Measurements from ENCODE around the gene FAM3D. TPM values are rescaled to one million over a fixed set of nuclear protein-coding genes. Genes with fewer than 3 reads are reported as not detected.
"Not testable (repeated sequence)": the region's sequence is repeated elsewhere in the genome, so short reads cannot be mapped to it uniquely, and the experiment has no call there.

FAM3D gene
- polyA plus RNA-seq, 4 donors = 14.4 to 190 (median 171) TPM

GRCh38 chr3:58704745-58705144 lies 38.2 kb upstream of the FAM3D start:
- Histone ChIP-seq H3K27me3 (ENCODE audit: control insufficient read depth in 3 of 3, insufficient read depth in 3 of 3, low read length in 3 of 3) (peaks cover 0 to 4% (median 0%) of the 10 kb centered on the region in 3 donors), H3K27ac (ENCODE audit: low read depth in 1 of 3, low read length in 2 of 3) (no peak overlapping the region), H3K4me3 (ENCODE audit: low read depth in 1 of 3, low read length in 3 of 3) (no peak overlapping the region), H3K4me1 (ENCODE audit: control insufficient read depth in 3 of 3, insufficient read depth in 2 of 3, low read depth in 1 of 3, low read length in 2 of 3) (peaks cover 0 to 4% (median 3%) of the 10 kb centered on the region in 3 donors), H3K36me3 (ENCODE audit: control insufficient read depth in 3 of 3, insufficient read depth in 2 of 3, low read depth in 1 of 3, low read length in 3 of 3) (no peaks in the 10 kb centered on the region), H3K9me3 (ENCODE audit: control insufficient read depth in 2 of 2, insufficient read depth in 1 of 2, low read depth in 1 of 2, low read length in 1 of 2) (no peaks in the 10 kb centered on the region)
- 19 to 44% (median 35%) methylated on average over 2 of the region's 2 CpGs for WGBS, 3 donors
- FAIRE-seq (no peak), DNase-seq (no peak)

- not testable (repeated sequence) for FAIRE-seq; H3K4me3 ChIP-seq (ENCODE audit: low read depth in 1 of 3, low read length in 3 of 3); H3K9me3 ChIP-seq (ENCODE audit: control insufficient read depth in 2 of 2, insufficient read depth in 1 of 2, low read depth in 1 of 2, low read length in 1 of 2); H3K4me1 ChIP-seq (ENCODE audit: control insufficient read depth in 3 of 3, insufficient read depth in 2 of 3, low read depth in 1 of 3, low read length in 2 of 3); DNase-seq; H3K36me3 ChIP-seq (ENCODE audit: control insufficient read depth in 3 of 3, insufficient read depth in 2 of 3, low read depth in 1 of 3, low read length in 3 of 3); H3K27ac ChIP-seq (ENCODE audit: low read depth in 1 of 3, low read length in 2 of 3); H3K27me3 ChIP-seq (ENCODE audit: control insufficient read depth in 3 of 3, insufficient read depth in 3 of 3, low read length in 3 of 3)
- WGBS, 3 donors = 88 to 93% (median 90%) methylated on average over 2 of the region's 2 CpGs
Observed at GRCh38 chr3:58704304-58704703, 37.7 kb upstream of the FAM3D start.

- Histone ChIP-seq H3K4me3 (ENCODE audit: low read depth in 1 of 3, low read length in 3 of 3) (no peak overlapping the region), H3K36me3 (ENCODE audit: control insufficient read depth in 3 of 3, insufficient read depth in 2 of 3, low read depth in 1 of 3, low read length in 3 of 3) (no peaks in the 10 kb centered on the region), H3K9me3 (ENCODE audit: control insufficient read depth in 2 of 2, insufficient read depth in 1 of 2, low read depth in 1 of 2, low read length in 1 of 2) (no peaks in the 10 kb centered on the region), H3K27me3 (ENCODE audit: control insufficient read depth in 3 of 3, insufficient read depth in 3 of 3, low read length in 3 of 3) (peaks cover 0 to 4% (median 0%) of the 10 kb centered on the region in 3 donors), H3K27ac (ENCODE audit: low read depth in 1 of 3, low read length in 2 of 3) (no peak overlapping the region), H3K4me1 (ENCODE audit: control insufficient read depth in 3 of 3, insufficient read depth in 2 of 3, low read depth in 1 of 3, low read length in 2 of 3) (peaks cover 0 to 5% (median 3%) of the 10 kb centered on the region in 3 donors)
- DNase-seq (no peak), FAIRE-seq (no peak)
Observed at GRCh38 chr3:58698246-58698645, 31.7 kb upstream of the FAM3D start.

- Histone ChIP-seq H3K9me3 (ENCODE audit: control insufficient read depth in 2 of 2, insufficient read depth in 1 of 2, low read depth in 1 of 2, low read length in 1 of 2) (no peaks in the 10 kb centered on the region), H3K4me1 (ENCODE audit: control insufficient read depth in 3 of 3, insufficient read depth in 2 of 3, low read depth in 1 of 3, low read length in 2 of 3) (peaks cover 0 to 5% (median 3%) of the 10 kb centered on the region in 3 donors), H3K36me3 (ENCODE audit: control insufficient read depth in 3 of 3, insufficient read depth in 2 of 3, low read depth in 1 of 3, low read length in 3 of 3) (no peaks in the 10 kb centered on the region), H3K4me3 (ENCODE audit: low read depth in 1 of 3, low read length in 3 of 3) (no peak overlapping the region), H3K27me3 (ENCODE audit: control insufficient read depth in 3 of 3, insufficient read depth in 3 of 3, low read length in 3 of 3) (peaks cover 0 to 4% (median 0%) of the 10 kb centered on the region in 3 donors), H3K27ac (ENCODE audit: low read depth in 1 of 3, low read length in 2 of 3) (peak overlapping the region in 2 of 3 donors; percentile 23 to 68)
- peak in 1 of 2 donors; percentile 48 for DNase-seq
- FAIRE-seq = no peak
Observed at GRCh38 chr3:58697561-58697960, 31.0 kb upstream of the FAM3D start.

GRCh38 chr3:58696813-58697212 lies 30.2 kb upstream of the FAM3D start:
- 15 to 55% (median 37%) methylated on average over 3 of the region's 3 CpGs for WGBS, 3 donors
- H3K27me3 ChIP-seq (ENCODE audit: control insufficient read depth in 3 of 3, insufficient read depth in 3 of 3, low read length in 3 of 3); H3K36me3 ChIP-seq (ENCODE audit: control insufficient read depth in 3 of 3, insufficient read depth in 2 of 3, low read depth in 1 of 3, low read length in 3 of 3); H3K4me1 ChIP-seq (ENCODE audit: control insufficient read depth in 3 of 3, insufficient read depth in 2 of 3, low read depth in 1 of 3, low read length in 2 of 3); H3K9me3 ChIP-seq (ENCODE audit: control insufficient read depth in 2 of 2, insufficient read depth in 1 of 2, low read depth in 1 of 2, low read length in 1 of 2); FAIRE-seq; H3K4me3 ChIP-seq (ENCODE audit: low read depth in 1 of 3, low read length in 3 of 3): not testable (repeated sequence)
- DNase-seq = peak in 1 of 2 donors; percentile 38
- H3K27ac ChIP-seq (ENCODE audit: low read depth in 1 of 3, low read length in 2 of 3) = peak overlapping the region in 2 of 3 donors; percentile 68 to 89

- H3K4me1 ChIP-seq (ENCODE audit: control insufficient read depth in 3 of 3, insufficient read depth in 2 of 3, low read depth in 1 of 3, low read length in 2 of 3) = peaks cover 0 to 5% (median 3%) of the 10 kb centered on the region in 3 donors
- H3K27ac ChIP-seq (ENCODE audit: low read depth in 1 of 3, low read length in 2 of 3) = peak overlapping the region in 2 of 3 donors; percentile 56 to 89
- H3K27me3 ChIP-seq (ENCODE audit: control insufficient read depth in 3 of 3, insufficient read depth in 3 of 3, low read length in 3 of 3) = peaks cover 0 to 4% (median 0%) of the 10 kb centered on the region in 3 donors
- 13 to 45% (median 19%) methylated on average over 1 of the region's 1 CpG for WGBS, 3 donors
- no peaks in the 10 kb centered on the region for H3K36me3 ChIP-seq (ENCODE audit: control insufficient read depth in 3 of 3, insufficient read depth in 2 of 3, low read depth in 1 of 3, low read length in 3 of 3)
- no peak for FAIRE-seq
- no peak overlapping the region for H3K4me3 ChIP-seq (ENCODE audit: low read depth in 1 of 3, low read length in 3 of 3)
- peak; percentile 60 to 91 for DNase-seq
- H3K9me3 ChIP-seq (ENCODE audit: control insufficient read depth in 2 of 2, insufficient read depth in 1 of 2, low read depth in 1 of 2, low read length in 1 of 2) = peaks cover 0 to 7% of the 10 kb centered on the region in 2 donors
Observed at GRCh38 chr3:58696093-58696492, 29.5 kb upstream of the FAM3D start.

GRCh38 chr3:58695284-58695683 lies 28.7 kb upstream of the FAM3D start:
- H3K36me3 ChIP-seq (ENCODE audit: control insufficient read depth in 3 of 3, insufficient read depth in 2 of 3, low read depth in 1 of 3, low read length in 3 of 3); H3K27me3 ChIP-seq (ENCODE audit: control insufficient read depth in 3 of 3, insufficient read depth in 3 of 3, low read length in 3 of 3); FAIRE-seq; H3K9me3 ChIP-seq (ENCODE audit: control insufficient read depth in 2 of 2, insufficient read depth in 1 of 2, low read depth in 1 of 2, low read length in 1 of 2); DNase-seq; H3K4me1 ChIP-seq (ENCODE audit: control insufficient read depth in 3 of 3, insufficient read depth in 2 of 3, low read depth in 1 of 3, low read length in 2 of 3); H3K4me3 ChIP-seq (ENCODE audit: low read depth in 1 of 3, low read length in 3 of 3): not testable (repeated sequence)
- 76 to 77% (median 77%) methylated on average over 4 of the region's 4 CpGs for WGBS, 3 donors
- H3K27ac ChIP-seq (ENCODE audit: low read depth in 1 of 3, low read length in 2 of 3) = peak overlapping the region in 2 of 3 donors; percentile 56 to 75

- no peak for FAIRE-seq
Observed at GRCh38 chr3:58693940-58694850, 27.6 kb upstream of the FAM3D start.

More at GRCh38 chr3:58693940-58694850, 27.6 kb upstream of the FAM3D start:
- peaks cover 0 to 12% of the 10 kb centered on the region in 2 donors for H3K9me3 ChIP-seq (ENCODE audit: control insufficient read depth in 2 of 2, insufficient read depth in 1 of 2, low read depth in 1 of 2, low read length in 1 of 2)
- DNase-seq = no peak
- H3K4me3 ChIP-seq (ENCODE audit: low read depth in 1 of 3, low read length in 3 of 3) = no peak overlapping the region
- H3K36me3 ChIP-seq (ENCODE audit: control insufficient read depth in 3 of 3, insufficient read depth in 2 of 3, low read depth in 1 of 3, low read length in 3 of 3) = no peaks in the 10 kb centered on the region
- peaks cover 0 to 11% (median 6%) of the 10 kb centered on the region in 3 donors for H3K4me1 ChIP-seq (ENCODE audit: control insufficient read depth in 3 of 3, insufficient read depth in 2 of 3, low read depth in 1 of 3, low read length in 2 of 3)
- H3K27me3 ChIP-seq (ENCODE audit: control insufficient read depth in 3 of 3, insufficient read depth in 3 of 3, low read length in 3 of 3) = no peaks in the 10 kb centered on the region
- no peak overlapping the region for H3K27ac ChIP-seq (ENCODE audit: low read depth in 1 of 3, low read length in 2 of 3)
- 59 to 76% (median 64%) methylated on average over 7 of the region's 7 CpGs for WGBS, 3 donors
